ENCODE measurements around the gene PASK.

The PASK gene

DNA sequence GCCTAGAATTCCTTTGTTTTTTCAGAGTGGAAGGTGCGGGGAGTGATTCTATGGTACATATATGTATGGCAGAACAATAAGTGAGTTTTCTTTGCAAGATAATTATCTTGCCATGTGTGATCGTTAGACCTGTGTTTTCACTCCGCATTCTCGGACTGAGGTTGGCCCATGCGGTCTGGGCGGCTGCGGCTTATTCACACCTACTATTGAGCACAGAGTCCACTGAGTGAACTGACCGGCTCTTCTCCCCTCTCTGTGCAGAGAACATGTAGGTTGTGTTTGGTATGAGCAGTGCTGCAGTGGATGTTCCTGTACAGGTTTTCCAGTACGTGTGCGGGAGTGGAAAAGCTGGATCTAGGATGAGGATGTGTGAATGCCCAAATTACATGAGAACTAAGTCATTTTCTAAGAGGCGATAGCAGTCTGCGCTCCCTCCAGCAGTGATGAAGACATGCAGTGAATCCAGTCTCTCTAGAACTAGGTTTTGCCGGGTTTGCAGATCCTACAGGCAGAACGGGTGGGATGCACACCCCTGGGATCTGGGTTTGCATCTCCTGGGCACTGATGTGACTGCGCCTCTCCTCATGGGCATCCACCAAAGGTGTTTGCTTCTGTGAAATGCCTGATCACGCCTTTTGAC is 74.3 kb downstream of the PASK start:
- no peak for DNase-seq

- DNase-seq = no peak
These were observed 75.0 kb downstream of the PASK start for GRCh38 chr2:241074065-241074818.

DNA sequence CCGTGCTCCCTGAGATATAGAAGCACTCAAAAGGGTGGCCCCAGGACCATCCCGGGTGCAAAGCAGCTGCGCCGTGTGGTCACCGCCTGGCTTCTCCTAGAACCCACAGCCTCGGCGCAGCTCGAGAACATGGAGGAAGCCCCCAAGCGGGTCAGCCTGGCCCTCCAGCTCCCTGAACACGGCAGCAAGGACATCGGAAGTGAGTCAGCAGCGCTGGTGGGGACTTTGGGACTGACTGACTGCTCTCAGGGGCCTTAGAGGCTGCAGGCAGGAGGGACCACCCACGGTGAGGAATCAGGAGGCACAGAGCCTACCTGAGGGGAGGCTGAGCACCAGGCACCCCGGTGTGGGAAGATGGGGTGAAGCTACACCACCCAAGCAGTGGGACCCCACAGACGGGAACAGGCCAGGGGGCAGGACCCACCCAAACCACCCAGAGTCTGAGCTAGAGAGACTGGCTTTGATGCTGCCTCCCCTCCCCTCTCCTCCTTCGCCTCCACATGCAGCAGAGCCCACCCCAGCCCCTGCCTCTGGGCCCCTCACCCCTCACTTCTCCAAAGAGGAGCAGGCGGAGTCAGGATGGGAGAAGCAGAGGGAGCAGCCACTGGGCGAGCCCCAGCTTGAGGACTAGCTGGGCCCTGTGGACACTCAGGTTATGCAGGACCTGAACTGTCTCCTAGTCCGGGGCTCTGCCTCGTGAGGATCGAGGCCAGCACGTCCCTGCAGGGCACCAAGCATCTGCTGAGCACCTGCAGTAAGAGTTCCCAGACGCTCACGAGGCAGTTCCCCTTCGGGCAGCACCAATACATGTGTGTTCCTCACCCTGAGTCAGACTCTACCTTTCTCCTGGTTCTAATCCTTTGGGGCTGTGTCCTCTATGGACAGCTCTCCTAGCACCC is 75.9 kb downstream of the PASK start:
- DNase-seq = no peak

- DNase-seq = no peak
These were observed 76.6 kb downstream of the PASK start for GRCh38 chr2:241072553-241073165.

DNA sequence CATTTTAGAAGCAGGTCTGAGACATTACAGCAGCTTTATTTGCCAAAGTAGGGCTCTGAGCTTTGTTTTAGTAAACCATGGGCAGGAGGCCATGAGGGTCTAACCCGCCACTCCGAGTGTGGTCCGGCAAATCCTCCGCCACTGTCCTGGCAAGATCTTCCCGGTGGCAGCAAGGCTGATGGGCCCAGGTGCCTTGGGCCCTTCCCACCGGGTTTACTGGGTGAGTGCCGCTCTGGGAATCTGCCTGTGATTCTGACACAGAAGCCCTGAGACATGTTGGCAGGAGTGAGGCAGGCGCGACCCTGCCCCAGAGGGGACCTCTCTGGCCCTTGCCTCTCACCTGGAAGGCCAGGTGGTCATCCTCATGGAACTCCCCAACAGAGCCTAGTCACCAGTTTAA is 77.1 kb downstream of the PASK start:
- DNase-seq = no peak

GRCh38 chr2:241071677-241072111 is 77.6 kb downstream of the PASK start:
- no peak for DNase-seq

GRCh38 chr2:241070811-241071676 is 78.2 kb downstream of the PASK start:
- DNase-seq = no peak

- DNase-seq = no peak
These were observed 78.9 kb downstream of the PASK start for GRCh38 chr2:241070361-241070760.

- no peak for DNase-seq
These were observed 79.4 kb downstream of the PASK start for GRCh38 chr2:241069821-241070281.

GRCh38 chr2:241068942-241069810 is 80.1 kb downstream of the PASK start:
- no peak for DNase-seq

- no peak for DNase-seq
These were observed 80.9 kb downstream of the PASK start for GRCh38 chr2:241068136-241068941.

GRCh38 chr2:241067501-241068135 is 81.7 kb downstream of the PASK start:
- DNase-seq = no peak

- DNase-seq = no peak
These were observed 82.4 kb downstream of the PASK start for GRCh38 chr2:241066893-241067341.

GRCh38 chr2:241066171-241066892 is 82.9 kb downstream of the PASK start:
- DNase-seq = no peak

DNA sequence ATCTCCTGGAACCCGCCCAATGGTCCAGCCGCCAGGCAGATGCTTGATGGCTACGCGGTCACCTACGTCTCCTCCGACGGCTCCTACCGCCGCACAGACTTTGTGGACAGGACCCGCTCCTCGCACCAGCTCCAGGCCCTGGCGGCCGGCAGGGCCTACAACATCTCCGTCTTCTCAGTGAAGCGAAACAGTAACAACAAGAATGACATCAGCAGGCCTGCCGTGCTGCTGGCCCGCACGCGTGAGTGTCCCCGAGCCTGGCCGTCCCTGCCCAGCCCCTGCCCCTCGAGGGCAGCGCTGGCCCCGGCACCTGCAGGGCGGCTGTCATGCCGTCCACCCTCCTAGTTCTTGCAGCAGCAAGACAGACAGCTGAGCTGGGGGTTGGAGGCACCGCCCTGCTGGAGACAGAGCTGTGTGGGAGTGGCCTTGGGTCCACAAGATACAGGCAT is 83.9 kb downstream of the PASK start:
- no peak for DNase-seq

GRCh38 chr2:241064802-241065354 is 84.4 kb downstream of the PASK start:
- DNase-seq = no peak

DNA sequence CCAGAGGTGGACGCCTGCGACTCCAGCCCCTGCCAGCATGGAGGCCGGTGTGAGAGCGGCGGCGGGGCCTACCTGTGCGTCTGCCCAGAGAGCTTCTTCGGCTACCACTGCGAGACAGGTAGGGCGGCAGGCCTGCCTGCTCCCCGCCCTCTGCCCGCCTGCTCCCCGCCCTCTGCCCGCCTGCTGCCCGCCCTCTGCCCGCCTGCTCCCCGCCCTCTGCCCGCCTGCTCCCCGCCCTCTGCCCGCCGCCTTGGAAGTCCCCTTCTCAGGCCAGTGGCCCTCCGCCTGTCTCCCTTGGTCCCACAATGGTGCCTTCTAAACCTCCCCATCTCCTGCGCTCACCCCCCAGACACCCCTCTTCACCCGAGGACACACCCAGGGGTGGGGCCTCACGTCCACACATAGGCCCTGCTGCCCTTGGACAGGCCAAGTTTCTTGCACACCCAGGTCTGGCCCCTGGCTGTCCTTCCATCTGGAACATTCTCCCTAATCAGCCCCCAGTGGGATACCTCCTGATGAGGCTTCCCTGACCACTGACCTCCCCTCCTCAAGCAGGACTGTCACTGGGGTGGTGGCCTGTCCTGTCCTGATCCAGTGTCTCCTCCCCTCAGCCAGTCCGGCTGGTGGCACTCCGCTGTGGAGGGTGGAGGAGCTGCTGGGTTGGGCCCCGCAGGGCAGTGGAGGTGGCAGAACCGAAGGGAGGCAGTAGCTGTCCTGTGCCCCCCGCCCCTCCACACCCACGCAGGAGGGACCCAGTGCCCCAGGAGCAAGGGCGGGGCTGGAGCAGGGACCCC is 85.1 kb downstream of the PASK start:
- no peak for DNase-seq

Data from DMS79 treated with DMSO at 0.1 percent for 48 hours (cell line).